DMS53 treated with DMSO at 0.1 percent for 48 hours (cell line): ENCODE measurements around the gene PIGX.
"Not testable (repeated sequence)": the region's sequence is repeated elsewhere in the genome, so short reads cannot be mapped to it uniquely, and the experiment has no call there.

ENCODE experiments used
- DNase-seq: peaks from one replicate; lab custom pipeline; 2025; ENCODE audit not compliant: unreplicated experiment; lab: John Stamatoyannopoulos, UW

The PIGX gene

GRCh38 chr3:196700801-196701200, 11.4 kb upstream of the PIGX start:
- DNase-seq, result no peak

GRCh38 chr3:196706327-196706726, 5.8 kb upstream of the PIGX start:
- DNase-seq, result no peak

GRCh38 chr3:196706731-196707130, 5.4 kb upstream of the PIGX start:
- DNase-seq, result no peak

- DNase-seq, result no peak
These were observed 4.6 kb upstream of the PIGX start for GRCh38 chr3:196707566-196707965.

GRCh38 chr3:196708467-196708866, 3.7 kb upstream of the PIGX start:
- no peak for DNase-seq

GRCh38 chr3:196712514-196713413, 587 bp downstream of the PIGX start:
- no peak for DNase-seq

- not testable (repeated sequence) for DNase-seq
These were observed 5.0 kb downstream of the PIGX start for GRCh38 chr3:196717162-196717561.

- no peak for DNase-seq
These were observed 8.9 kb downstream of the PIGX start for GRCh38 chr3:196721097-196721496.

- DNase-seq, result no peak
These were observed 14.9 kb downstream of the PIGX start for GRCh38 chr3:196726788-196727675.

GRCh38 chr3:196735751-196736150, 23.6 kb downstream of the PIGX start:
- DNase-seq, result no peak

- no peak for DNase-seq
These were observed 24.6 kb downstream of the PIGX start for GRCh38 chr3:196736670-196737374.

GRCh38 chr3:196737655-196738054, 25.5 kb downstream of the PIGX start:
- no peak for DNase-seq

- peak; percentile 70 for DNase-seq
These were observed 27.7 kb downstream of the PIGX start, which contains the start of gene PAK2 for GRCh38 chr3:196739671-196740480. PAK2 (plus strand) TSS chr3:196739857; CDS start chr3:196782647, 42,790 bp downstream.

- DNase-seq, result peak; percentile 10
These were observed 28.5 kb downstream of the PIGX start for GRCh38 chr3:196740481-196741248.

- DNase-seq, result no peak
These were observed 29.2 kb downstream of the PIGX start for GRCh38 chr3:196741249-196741889.

- DNase-seq, result not testable (repeated sequence)
These were observed 31.4 kb downstream of the PIGX start for GRCh38 chr3:196743569-196743968.

GRCh38 chr3:196749125-196749524, 36.9 kb downstream of the PIGX start:
- DNase-seq, result no peak

- DNase-seq, result no peak
These were observed 41.0 kb downstream of the PIGX start for GRCh38 chr3:196753201-196753600.
